NOMO-1 treated with DMSO at 0.1 percent for 48 hours (cell line): ENCODE data around the gene KCTD16.
A peak's percentile ranks its signal among the peaks of the same experiment; 100 is the strongest.

ENCODE experiments used
- DNase-seq: peaks from one replicate; lab custom pipeline; 2025; ENCODE audit not compliant: unreplicated experiment; lab: John Stamatoyannopoulos, UW

The KCTD16 gene

GRCh38 chr5:144162686-144163085 lies 8.0 kb upstream of the KCTD16 start:
- DNase-seq = no peak

DNA sequence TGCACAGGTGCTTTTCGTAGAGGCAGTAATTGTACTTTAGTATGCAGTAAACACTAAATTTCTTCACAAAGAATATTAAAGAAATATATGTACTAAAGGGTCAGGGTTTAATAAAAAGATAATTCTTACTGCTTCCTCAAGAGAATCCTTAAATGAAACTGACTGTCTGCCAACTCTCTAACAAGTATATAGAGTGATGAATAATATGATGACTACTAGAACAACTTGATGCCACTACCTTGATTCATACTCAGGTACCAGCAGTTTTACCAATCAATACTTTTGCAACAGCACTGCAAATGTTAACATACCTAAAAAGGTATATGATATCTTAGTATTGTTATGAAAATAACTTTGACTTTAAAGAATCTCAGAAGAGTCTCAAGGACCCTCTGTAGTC lies 4.0 kb upstream of the KCTD16 start:
- DNase-seq = no peak

DNA sequence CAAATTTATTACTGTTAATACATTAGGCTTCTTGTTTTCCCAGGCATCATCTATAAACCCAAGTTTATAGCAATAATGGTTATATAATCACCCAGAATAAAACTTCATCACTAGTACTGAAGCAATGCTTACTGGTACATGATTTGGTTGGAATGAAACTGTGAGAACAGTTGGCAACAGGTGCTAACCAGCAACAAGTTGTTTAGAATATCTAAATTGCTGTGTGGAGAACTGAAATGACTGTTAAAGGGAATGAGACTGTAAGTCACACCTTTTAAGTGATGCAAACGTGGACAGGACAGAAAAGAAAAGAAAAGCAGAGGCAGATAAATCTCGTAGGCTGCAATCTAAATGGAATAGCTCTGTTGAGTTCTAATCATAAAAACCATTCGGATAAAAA lies 2.7 kb upstream of the KCTD16 start:
- no peak for DNase-seq

DNA sequence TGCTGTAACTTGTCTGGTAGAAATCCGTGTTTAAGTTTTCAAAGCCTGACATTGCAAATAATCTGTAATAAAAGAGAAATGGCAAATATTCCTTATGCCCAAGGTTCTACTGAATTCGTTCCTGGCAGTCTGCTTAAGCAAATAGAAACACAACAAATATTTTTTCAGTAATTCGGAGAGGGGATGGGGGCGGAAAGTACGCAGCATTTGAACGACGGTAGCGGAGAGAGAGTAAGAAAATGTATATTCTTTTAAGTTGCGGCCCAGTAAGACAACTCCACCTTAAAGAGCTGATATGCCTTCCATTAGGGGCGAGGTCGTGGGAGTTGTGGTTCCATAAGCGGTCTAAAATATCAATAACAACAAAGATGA lies 783 bp upstream of the KCTD16 start:
- no peak for DNase-seq

GRCh38 chr5:144173766-144174165 lies 3.1 kb downstream of the KCTD16 start:
- no peak for DNase-seq

DNA sequence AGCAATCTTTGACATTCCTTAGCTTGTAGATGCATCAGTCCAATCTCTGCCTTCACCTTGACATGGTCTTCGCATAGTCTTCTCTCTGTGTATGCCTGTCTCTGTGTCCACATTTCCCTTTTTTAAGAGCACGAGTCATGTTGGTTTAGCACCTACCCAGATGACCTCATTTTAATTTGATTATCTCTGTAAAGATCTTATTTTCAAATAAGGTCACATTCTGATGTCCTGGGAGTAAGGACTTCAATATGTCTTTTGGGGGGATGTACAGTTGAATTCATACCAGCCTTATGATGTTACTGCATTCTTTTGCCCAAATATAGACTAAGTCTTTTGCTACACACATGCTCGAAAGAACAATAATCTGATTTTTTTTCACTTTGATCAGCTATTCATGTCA lies 6.9 kb downstream of the KCTD16 start:
- DNase-seq = no peak

- no peak for DNase-seq
These were observed 8.6 kb downstream of the KCTD16 start for GRCh38 chr5:144179226-144179625.

DNA sequence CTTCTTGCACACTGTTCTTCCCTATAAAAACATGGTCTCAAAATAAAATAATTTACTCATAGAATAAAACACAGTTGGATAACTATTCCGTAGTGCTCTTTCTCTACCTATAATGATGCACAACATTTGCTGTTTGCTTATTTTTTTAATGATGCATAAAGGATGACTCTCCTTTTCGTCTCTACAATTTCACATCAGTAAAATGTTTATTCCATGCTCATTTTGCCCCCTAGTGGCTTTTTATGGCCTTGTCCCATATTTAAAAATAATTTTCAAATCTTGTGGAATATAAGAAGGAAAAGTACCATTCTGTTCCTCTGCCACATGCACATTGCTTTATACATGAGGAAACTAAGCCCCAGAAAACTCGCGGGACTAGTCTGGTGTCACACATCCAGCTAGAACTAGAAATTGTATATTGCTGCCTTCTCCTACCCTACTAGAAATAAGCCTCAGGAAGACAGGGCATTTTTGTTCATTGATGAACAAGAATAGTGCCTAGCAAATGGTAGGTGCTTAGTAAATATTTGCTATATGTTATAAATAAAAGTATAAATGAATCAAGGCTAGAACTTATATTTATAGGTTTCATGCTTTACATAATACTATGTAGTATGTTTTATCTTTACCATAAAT lies 12.7 kb downstream of the KCTD16 start:
- peak; percentile 12 for DNase-seq

GRCh38 chr5:144187699-144188294 lies 17.1 kb downstream of the KCTD16 start:
- DNase-seq = peak; percentile 88

- peak; percentile 86 for DNase-seq
These were observed 19.2 kb downstream of the KCTD16 start for GRCh38 chr5:144189800-144190429.

GRCh38 chr5:144191531-144191930 lies 20.9 kb downstream of the KCTD16 start:
- no peak for DNase-seq

- DNase-seq = peak; percentile 81
These were observed 21.3 kb downstream of the KCTD16 start for GRCh38 chr5:144191998-144192397.

GRCh38 chr5:144192661-144193060 lies 22.0 kb downstream of the KCTD16 start:
- no peak for DNase-seq

GRCh38 chr5:144194144-144194543 lies 23.5 kb downstream of the KCTD16 start:
- DNase-seq = peak; percentile 21

GRCh38 chr5:144195448-144195847 lies 24.8 kb downstream of the KCTD16 start:
- no peak for DNase-seq

- no peak for DNase-seq
These were observed 25.9 kb downstream of the KCTD16 start for GRCh38 chr5:144196612-144197011.

- no peak for DNase-seq
These were observed 27.7 kb downstream of the KCTD16 start for GRCh38 chr5:144198386-144198785.

DNA sequence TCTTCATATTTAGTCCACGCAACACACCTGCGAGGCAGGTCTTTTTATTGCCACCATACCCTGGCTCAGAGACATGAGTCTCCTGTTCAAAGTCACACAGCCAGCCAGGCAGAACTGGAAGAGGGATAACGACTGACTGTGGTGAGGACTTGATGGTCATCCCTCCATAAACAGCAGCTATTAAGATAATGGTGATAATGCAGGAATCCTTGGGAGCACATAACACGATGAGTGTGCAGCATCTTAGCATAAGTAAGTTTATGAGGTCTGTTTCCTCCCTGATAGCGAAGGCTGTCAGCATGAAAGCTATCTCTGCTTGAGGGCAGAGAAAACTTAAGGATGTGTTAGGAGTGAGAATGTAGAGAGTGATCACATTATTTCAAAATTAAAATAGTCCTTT lies 30.9 kb downstream of the KCTD16 start:
- no peak for DNase-seq

DNA sequence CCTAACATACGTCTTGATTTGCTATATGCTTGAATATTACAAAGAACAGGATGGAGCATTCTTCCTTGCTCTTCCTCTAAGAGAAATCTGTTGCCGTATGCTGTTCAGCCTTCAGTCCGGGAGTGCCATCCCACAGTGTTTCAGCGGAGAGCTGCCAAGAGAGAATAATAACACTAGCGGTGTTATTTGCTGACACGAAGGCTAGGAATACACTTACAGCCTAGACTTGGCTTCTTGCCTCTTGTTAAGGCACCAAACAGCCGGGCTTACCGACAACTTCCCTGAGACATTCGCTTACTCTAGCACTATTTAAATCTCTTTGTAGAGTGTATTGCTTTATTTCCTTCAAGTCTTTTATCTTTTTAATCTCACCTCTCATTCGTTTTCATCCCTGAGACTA lies 31.4 kb downstream of the KCTD16 start:
- DNase-seq = no peak

DNA sequence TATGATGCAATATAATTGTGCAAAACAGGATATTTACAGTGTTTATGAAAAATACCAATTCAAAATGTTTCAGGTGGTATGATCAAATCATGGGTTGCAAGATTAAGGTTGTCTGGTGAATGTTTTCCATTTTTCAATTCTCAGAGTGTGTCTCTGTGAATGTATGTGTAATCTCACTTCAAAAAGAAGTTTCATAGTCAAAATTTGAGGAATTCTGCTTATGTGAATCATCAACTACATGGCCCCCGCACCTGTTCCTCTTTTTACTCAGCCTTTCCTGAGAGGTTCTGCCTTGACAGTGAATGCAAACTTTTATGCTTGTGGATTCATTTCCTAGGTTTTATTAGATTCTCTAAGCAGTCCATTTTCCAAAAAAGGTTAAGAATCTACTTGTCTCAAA lies 32.1 kb downstream of the KCTD16 start:
- DNase-seq = peak; percentile 13

- DNase-seq = peak; percentile 56
These were observed 33.3 kb downstream of the KCTD16 start for GRCh38 chr5:144203750-144204596.

DNA sequence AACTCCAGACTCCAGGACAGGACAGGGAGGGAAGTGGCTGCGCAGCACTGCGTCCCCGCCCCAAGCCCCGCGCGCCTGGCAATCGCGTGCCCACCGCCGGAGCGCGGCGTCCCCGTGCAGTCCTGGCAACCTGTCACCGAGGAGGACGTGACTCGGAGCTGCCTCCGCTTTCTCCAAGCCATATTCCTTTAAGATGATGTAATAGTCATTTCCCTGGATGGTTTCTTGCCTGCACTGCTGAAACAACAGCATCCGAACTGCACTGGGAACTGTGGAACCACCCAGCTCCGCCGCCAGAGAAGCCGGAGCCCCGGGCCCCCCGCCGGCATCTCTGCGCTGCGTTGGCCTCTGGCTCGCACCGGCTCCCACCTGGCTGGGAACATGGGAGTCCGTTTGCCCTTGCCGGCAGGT lies 34.5 kb downstream of the KCTD16 start:
- DNase-seq = no peak
